Gastroesophageal sphincter (tissue), 3 donors: Measurements from ENCODE around the gene CDR2.

Experiments used
- EP300 ChIP-seq: sonication (generic); formaldehyde crosslinking; IDR thresholded peaks from one replicate; pipeline ENCODE4 v1.6.1; 2017; ENCODE audit warnings: antibody characterized with exemption, mild to moderate bottlenecking
- TF ChIP-seq, protein P1 (sequence below), 4 experiments: fragments of 200-600 bp in 2 of 4; fragments of 450-650 bp in 2 of 4; sonication (generic) in 1 of 4; IDR thresholded peaks; one replicate each; pipeline ENCODE4 v1.5.1; 2017 to 2019; ENCODE audit warnings: antibody characterized with exemption in 4 of 4, mild to moderate bottlenecking in 2 of 4, moderate library complexity in 2 of 4

DNA sequence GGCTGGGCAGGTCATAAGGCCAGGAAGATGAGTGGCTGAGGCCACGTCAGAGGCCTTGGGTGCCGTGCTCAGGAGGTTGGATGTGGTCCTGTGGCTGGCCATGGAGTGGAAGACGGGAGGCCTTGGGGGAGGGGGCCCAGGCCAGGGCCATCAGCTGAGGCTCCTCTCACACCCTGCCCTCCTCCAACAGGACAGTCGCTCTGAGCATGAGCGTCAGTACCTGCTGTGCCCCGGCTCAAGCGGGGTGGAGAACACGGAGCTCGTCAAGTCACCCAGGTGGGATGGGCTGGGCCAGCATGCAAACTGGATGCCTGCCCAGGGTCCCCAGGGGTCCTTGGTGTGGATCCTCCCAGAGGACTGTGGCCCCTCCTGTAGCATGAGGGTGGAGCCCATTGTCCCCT is 58.0 kb downstream of the CDR2 start:
- TF ChIP-seq, protein P1, sequence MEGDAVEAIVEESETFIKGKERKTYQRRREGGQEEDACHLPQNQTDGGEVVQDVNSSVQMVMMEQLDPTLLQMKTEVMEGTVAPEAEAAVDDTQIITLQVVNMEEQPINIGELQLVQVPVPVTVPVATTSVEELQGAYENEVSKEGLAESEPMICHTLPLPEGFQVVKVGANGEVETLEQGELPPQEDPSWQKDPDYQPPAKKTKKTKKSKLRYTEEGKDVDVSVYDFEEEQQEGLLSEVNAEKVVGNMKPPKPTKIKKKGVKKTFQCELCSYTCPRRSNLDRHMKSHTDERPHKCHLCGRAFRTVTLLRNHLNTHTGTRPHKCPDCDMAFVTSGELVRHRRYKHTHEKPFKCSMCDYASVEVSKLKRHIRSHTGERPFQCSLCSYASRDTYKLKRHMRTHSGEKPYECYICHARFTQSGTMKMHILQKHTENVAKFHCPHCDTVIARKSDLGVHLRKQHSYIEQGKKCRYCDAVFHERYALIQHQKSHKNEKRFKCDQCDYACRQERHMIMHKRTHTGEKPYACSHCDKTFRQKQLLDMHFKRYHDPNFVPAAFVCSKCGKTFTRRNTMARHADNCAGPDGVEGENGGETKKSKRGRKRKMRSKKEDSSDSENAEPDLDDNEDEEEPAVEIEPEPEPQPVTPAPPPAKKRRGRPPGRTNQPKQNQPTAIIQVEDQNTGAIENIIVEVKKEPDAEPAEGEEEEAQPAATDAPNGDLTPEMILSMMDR (IDR thresholded peaks at IDR 0.05) = no peak
- TF ChIP-seq EP300 = no peak
